Activated CD4-positive, CD25-positive, alpha-beta regulatory T cell treated with anti-CD3 and anti-CD28 coated beads, Interleukin-2, amount 50 U/mL, for 72 hours (primary cell): ENCODE results near the gene TGFB2.

Experiments used
- DNase-seq: peaks from one replicate; pipeline ENCODE4 v3.0.0; 2021

TGFB2 gene

DNA sequence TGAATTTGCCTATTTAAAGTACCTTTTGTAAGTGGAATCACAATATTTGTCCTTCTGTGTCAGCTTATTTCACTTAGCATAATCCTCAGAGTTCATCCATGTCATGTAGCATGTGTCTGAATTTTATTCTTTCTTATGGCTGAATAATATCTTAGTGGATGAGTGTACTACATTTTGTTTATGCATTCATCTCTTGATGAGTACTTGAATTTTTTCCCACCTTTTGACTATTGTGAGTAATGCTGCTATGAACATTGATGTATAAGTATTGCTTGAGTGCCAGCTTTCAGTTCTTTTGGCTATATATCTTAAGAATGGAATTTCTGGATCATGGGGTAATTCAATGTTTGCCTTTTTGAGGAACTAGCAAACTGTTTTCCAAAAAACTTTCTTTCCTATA, 84.2 kb downstream of the TGFB2 start:
- DNase-seq: no peak

DNA sequence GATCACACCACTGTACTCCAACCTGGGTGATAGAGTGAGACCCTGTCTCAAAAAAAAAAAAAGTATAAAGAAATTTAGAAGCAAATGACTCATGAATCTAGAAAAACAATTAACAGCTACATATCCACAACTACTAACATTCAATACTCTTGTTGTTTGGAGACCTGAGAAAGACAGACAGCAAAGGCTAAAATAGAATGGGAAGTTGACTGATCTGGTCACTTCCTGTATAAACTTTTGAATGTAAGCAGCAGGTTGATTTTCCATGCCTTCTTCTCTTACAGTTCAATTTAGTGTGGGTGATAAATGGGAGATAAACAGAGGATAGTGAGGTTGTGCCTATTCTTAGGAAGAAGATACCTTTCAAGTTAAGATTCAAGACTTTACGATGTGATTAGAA, 85.2 kb downstream of the TGFB2 start:
- DNase-seq: no peak

DNA sequence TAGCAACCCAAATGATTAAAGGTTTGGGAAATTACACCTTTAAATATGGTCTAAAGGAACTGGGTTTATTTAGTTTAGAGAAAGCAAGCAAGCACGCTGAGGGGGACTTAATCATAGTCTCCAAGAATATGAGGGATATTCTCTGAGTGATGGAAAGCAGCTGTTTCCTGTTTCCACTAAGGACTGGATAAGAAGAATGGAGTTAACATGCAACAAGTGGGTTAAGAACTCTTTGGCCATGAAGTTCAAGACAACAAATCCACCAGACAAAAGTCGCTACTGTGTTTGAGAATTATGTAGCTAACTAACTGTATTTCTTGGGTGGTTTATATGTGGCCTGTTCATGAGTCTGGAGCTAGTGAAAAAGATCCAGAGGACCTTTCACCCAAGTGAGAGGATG, 85.7 kb downstream of the TGFB2 start:
- no peak for DNase-seq

DNA sequence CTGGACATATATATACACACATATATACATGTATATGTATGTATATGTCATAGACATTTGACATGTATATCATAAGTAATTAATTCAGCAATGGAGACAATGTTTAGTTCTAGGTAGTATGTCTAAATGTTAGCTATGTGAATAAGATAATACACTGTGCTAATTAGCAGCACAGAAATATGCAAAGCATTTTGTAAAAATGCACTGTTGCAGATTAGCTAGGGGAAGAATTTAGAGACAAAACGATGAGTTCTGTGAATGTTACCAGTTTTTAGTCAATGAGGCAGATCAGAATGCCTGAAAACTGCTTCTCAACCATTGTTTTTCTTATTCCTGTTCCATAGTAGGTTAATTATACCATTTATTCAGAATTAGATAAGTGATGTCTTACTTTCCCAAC, 86.3 kb downstream of the TGFB2 start:
- no peak for DNase-seq

DNA sequence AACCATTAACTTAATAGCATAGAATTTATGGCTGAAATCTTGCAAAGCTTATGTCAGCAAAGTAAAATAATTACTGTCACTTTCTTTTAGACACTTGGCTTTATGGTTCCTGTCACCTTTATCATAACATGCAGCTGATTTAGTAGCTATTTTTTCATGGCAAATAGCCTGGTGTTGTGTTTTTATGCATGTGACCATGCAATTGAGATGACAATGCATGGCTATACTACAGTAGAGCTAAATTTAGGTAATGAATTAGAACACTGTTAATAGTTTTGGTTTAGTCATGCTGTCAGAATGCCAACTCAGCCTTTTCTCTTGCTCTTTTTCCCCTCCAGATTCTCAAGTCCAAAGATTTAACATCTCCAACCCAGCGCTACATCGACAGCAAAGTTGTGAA, 88.6 kb downstream of the TGFB2 start:
- DNase-seq: no peak

DNA sequence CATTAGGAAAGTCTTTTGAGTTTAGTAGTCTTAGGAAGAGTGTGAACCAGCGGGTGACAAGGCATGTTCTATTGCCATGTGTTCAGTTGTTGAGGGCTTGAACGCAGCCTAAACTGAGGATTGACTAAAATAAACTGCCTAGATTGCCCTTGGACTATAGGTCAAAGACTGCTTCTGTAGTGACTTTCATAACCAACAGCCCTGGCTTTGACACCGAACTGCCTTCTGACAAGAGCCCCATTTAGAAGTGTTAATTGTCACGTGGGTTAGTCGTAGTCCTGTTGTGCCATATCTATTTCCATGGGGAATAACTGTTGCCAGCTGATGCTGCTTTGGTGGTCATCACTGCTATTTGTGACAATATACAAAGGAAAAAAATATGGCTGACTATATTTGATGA, 90.4 kb downstream of the TGFB2 start:
- DNase-seq: no peak

DNA sequence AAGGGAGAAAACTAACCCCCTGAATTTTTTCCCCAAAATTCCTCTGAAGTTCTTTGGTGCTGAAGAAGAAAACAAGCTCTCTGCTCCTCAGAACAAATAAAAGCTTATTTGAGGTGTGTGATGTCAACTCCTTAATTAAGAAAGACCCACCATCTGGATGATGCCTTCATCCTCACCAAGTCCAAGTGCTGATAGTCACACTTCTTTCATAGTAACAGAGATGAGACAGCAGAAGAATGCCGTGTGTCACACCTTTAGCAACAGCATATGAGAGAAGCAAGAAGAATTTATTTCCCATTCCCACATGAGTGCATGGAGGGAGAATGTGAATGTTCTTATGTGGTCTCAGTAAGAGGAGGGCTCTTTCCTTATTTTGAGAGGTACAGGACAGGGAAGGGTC, 91.2 kb downstream of the TGFB2 start:
- DNase-seq: no peak

DNA sequence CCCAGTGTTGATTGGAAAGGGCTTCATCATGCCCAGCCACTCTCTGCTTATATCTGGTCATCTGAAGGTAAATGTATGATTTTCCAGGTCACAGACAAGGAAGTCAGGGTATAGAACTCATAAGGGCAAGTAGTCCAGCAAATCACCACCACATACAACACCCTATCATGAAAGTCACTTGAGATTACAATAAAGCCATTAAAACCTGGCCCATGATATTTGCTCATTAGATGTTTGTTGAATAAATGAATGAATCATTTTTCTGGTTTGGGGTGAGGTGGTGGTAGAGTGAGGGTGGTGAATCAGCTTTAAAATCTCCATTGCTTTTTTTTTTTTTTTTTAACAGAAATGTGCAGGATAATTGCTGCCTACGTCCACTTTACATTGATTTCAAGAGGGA, 91.9 kb downstream of the TGFB2 start:
- DNase-seq: no peak

DNA sequence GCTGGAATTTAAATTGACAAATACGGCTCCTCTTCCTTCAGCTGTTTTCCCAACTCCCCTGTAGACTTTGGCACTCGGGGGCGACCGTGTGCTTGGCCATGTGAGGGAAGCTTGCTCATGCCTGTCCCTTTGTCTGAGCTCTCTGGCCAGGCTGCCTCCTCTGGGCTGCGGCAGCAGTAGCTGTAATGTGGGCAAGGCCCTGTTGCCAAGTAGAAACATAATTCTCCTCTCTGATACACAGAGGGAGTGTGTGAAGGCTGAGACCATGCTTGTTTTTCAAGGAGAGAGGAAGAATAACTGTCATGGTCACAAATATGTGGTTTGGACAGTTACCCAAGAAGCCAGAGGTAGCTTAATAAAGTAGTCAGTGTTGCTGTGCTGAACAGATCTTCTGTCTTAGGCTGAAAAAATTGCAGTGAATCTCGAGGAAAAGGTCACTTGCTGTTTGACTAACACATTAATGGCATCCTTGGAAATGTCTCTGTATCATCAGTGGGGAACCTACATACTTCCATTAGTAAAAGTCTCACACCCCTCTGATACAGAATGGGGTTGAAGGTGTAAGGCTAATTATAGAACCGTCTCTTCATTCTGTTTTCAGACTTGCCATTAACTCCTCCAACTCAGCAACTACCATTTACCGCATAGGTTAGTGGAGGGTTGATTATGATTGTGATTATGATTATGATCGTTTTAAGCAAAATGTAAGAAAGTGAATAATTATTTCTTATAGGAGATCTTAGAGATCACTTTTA, 94.6 kb downstream of the TGFB2 start:
- no peak for DNase-seq

DNA sequence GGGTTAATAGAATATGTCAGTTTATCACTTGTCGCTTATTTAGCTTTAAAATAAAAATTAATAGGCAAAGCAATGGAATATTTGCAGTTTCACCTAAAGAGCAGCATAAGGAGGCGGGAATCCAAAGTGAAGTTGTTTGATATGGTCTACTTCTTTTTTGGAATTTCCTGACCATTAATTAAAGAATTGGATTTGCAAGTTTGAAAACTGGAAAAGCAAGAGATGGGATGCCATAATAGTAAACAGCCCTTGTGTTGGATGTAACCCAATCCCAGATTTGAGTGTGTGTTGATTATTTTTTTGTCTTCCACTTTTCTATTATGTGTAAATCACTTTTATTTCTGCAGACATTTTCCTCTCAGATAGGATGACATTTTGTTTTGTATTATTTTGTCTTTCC, 98.1 kb downstream of the TGFB2 start:
- DNase-seq: no peak

DNA sequence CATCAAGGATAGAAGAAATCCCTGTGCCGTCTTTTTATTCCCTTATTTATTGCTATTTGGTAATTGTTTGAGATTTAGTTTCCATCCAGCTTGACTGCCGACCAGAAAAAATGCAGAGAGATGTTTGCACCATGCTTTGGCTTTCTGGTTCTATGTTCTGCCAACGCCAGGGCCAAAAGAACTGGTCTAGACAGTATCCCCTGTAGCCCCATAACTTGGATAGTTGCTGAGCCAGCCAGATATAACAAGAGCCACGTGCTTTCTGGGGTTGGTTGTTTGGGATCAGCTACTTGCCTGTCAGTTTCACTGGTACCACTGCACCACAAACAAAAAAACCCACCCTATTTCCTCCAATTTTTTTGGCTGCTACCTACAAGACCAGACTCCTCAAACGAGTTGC, 99.0 kb downstream of the TGFB2 start:
- no peak for DNase-seq

DNA sequence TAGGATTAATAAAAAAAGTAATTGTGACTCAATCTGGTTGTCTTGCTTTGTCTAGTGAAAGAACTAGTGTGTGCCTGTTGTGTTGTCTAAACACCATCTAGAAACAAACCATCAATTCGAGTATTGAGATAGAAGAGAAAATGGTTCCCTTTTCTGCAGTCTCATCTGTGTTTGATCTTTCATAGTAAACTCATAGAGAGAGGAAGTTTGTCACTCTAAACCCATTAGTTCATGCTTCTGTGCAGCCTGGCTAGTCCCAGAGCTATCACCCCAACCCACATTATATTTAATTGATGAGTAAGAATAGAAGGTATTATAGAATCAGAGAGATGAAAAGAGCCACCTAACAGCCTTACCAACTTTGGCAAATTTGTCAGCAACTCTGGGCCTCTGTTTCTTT, 99.5 kb downstream of the TGFB2 start:
- DNase-seq: no peak

DNA sequence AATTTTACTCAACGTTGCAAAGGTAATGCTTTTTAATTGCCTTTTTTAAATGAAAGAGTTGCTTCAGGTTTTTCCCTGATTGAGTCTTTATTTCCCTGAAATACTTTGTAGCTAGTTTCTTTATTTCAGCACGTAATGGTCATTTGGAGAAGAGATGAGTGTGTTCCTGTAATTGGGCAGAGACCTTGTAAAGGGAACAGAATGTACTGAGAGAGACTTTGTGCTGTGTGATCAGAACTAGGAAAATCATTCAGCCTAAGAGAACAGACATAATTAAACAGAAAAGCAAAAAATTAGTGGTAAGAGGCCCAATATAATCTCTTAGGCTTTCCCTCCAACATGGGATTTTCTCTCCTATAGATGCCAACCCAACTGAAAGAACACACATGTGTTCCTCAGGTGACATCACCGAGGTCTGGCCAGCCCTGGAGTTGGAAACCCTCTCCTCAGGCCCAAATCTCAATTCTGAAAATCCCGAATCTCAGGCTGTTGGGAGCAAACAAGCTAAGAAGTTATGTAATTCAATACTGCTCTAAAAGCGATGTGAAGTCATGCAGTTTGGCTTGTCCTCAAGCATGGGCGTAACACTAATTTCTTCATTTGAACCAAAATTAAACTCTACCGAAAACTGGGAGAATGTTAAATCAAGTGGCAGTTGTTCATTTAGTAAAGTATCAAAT, 102.0 kb downstream of the TGFB2 start:
- DNase-seq: no peak

DNA sequence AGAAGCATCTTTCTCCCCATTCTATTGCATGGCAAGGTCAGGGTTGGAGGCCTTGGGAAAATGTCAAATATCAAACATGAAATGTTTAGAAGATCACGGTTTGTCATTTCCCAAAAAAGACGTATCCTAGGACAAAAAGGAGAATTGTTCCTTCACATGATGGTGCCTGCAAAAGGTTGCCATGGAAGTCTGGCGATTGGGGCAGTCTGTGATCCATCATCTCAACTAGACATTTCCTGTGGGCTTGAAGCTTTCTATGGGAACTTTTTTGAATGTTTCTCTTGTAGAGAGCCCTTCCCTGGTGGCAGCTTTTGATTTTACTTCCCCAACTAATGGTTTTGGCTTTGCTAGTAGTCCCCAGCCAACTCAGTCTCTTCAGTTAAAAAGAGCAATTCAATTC, 106.3 kb downstream of the TGFB2 start:
- DNase-seq: no peak

DNA sequence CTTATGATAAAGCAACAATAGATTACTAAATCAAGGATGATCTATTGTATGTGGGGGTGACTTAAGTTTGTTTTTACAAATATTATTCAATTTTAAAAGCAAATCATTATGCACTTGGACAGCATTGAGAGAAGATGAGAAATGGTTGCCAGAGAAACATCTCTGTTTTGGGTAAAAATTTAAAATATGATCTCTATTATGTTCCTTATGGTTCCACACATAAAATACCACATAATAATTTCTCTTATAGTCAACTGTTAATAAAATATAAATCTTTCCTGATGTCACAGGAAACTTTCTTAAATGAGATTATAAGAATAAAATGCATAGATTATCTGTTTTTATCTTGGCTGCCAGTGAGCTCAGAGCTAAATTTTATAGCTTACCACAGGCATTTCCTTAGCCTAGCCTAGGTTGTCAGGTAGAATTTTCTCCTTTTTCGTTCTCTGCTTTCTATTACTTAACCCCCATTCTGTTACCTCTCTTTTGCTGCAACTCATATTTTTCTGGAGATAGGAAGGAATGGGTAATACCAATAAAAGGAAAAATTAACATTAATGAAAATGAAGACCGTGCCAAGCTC, 109.7 kb downstream of the TGFB2 start:
- no peak for DNase-seq

DNA sequence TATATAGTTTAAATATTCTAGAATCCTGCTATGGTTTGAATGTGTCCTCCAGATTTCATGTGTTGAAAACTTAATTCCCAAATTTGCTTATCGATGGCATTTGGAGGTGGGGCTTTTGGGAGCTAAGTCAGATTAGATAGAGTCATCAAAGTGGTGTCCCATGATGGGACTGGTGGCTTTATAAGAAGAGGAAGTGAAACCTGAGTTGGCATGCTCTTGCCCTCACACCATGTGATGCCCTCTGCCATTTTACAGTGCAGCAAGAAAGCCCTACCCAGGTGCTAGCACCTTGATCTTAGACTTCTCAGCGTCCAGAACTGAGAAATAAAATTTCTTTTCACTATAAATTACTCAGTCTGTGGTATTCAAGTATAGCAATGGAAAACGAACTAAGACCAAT, 111.3 kb downstream of the TGFB2 start:
- DNase-seq: no peak

DNA sequence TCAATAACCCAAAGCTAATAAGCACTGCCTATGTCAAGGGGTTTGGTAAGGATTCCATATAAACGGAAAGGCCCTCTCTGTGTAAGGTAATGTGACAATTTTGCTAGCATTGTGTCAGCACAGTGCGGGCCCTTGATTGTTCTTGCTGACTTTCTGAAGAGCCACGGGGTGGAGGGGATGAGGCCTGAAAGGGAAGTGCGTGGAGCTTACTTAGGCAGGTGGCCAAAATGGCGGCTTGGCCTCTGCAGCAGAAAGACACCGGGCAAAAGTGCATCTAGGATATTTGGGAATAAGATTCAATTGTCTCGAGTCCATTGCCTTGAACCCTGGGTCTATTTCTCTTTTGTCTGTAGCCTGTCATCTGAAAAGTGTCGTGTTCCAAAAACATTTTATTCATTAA, 114.3 kb downstream of the TGFB2 start:
- no peak for DNase-seq

DNA sequence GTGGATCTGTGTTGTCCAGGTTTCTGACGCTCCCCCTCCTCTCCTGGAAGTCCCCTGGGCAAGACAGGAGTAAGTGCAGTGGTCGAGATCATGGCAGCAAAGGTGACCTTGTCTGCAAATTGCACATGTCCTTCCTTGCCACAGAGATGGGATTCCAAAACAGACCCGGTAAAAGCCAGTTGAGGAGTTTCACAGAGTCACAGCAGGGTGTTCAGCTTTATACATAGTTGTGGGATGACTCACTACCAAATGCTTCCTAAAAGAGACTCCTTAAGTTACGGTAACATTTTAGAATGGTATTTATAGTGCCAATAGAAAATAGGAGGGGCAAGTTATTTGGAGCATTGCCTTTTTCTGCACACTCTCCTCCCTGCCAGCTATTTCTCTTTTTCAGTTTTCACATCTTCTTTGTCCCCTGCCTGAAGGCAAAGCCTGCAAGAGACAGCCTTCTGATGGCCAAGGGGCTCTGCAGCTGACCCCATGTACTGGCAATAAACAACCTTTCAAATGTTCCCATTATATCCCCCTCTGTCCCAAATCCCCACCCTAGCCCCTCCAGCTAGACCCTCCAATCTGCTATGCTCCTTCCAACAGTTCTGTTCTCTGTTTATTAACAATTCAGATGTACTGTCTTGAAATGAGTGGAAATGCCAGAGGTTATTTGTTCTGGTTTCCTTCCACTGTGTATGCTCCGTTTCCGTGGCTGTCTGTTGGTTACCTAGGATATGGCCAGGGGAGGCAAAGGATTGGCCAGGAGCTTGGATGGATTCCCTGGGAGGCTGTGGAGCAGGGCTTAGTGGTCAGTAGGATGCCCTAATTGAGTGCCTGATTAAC, 115.0 kb downstream of the TGFB2 start:
- no peak for DNase-seq

DNA sequence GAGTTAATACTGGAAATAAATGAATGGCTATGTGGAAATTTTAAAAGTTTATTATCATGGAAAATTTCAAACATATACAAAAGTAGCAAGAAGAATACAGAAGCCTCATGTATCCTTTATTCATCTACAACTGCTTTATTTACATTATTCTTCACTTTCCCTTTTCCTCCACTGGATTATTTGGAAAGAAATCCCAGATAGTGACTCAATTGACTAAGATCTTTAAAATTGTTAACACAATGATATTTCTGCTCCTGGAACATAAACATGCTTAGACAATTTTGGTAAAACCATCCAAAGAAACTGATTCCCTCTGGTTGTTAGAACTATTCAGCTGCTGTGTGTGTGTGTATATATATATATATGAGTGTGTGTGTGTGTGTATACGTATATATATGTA, 116.2 kb downstream of the TGFB2 start:
- no peak for DNase-seq

DNA sequence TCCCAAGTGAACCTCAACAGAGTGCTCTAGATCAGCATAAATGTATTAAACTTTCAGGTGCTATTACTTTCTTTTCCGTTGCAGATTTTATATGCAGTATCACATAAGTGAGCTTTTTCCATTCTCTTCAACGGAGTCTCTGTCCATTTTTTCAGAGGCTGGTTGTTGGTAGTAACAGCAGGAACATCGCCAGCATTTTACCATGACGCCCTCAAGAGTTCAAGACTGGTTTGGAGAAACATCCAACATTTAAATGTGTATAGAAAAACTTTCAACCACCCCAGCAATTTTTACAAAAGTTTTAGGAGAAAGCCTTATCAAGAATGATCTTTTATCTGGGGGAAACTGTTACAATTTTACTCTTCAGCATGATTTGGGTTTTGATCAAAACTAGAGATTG, 117.0 kb downstream of the TGFB2 start:
- no peak for DNase-seq

DNA sequence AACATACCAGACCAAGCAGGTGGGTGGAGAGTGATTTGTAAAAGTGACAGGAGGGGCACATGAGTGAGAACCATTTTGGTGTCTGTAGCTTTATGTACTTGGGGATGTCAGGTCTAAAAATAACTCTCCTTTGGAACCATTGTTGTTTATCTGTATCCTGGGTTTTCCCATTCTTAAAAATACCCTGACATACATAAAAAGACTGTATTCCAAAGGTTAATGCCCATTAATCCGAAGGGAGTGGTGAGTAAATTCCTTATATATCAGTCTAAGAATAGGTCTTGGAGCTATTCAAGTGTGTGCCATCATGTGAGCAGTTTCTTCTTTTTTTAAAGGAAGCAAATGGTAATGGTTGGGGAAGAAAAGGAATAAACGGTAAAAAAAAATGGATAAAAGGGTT, 117.5 kb downstream of the TGFB2 start:
- no peak for DNase-seq

DNA sequence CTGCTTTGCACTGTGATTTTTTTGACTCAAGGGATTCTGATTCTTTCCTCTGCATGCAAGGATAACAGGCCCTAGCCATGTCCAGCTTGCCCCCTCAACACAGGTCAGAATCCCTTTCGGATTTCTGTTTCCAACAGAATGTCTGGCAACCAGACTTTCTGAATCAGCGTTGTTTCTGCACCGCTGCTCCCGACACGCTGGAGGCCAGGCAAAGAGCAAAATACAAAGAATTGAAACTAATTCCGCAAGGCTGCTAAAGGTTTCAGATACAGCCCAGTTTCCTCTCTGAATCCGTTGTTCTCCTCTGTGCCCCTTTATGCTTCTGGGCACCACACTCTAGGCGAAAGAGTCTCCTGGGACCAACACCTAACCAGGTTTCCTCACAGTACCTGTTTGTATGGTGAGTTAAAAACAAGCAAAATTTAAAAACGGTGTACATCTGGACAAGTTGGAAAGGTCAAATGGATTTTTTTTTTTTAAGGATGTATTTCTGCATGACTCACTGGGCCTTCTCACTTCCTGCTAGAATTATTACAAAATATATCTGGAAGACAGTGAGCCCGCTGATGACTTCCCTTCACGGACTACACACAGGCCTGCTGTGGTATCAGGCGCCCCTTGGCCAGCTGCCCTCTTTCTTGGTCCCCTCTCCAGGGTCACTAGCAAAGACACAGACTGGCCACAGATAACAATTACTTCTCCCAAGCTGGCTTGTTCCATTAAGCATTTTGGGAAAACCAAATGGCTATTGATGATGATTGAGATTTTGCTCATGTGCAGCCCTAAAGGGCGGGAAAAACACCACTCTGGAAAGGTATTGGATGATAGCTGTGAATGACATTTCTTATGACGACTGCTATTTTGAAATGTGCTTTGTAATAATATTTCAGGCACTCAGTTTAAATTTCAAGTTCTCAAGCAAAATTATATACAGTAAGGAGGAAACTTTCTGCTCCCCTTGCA, 118.3 kb downstream of the TGFB2 start:
- no peak for DNase-seq
